ENCODE data around the gene CERS5.

Gene CERS5

DNA sequence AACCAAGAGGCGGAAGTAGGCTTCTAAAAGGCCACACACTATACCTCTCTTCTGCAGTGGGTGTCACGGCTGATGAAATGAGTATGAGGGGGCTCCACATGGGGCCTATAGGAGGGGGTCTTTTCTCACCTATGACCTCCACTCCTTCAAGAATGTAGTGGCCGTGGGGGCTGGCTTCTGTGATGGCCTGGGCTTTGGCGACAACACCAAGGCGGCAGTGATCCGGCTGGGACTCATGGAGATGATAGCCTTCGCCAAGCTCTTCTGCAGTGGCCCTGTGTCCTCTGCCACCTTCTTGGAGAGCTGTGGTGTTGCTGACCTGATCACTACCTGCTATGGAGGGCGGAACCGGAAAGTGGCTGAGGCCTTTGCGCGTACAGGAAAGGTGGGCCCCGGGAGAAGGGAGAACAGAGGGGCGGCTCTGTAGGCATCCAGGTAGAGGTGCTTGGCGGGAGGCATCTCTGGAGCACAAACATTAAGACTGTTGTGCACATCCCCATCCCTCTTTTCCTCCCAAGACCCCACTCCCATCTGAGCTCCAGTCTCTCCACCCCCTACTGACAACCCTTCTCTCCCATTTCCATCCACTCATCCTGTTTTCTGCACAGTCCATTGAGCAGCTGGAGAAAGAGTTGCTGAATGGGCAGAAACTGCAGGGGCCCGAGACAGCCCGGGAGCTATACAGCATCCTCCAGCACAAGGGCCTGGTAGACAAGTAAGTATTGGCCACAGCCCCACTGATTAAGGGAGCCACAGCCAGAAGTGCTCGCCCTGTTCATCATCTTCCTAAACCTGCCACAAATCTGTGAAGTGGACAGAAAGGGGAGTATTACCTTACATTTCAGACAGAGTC is 59.5 kb downstream of the CERS5 start:
- TF ChIP-seq ZNF274 (IDR thresholded peaks at IDR 0.05; ENCODE audit: low read depth, low read length), result no peak
- H3K4me3 ChIP-seq (ENCODE audit: low read length), result no peak overlapping the region

DNA sequence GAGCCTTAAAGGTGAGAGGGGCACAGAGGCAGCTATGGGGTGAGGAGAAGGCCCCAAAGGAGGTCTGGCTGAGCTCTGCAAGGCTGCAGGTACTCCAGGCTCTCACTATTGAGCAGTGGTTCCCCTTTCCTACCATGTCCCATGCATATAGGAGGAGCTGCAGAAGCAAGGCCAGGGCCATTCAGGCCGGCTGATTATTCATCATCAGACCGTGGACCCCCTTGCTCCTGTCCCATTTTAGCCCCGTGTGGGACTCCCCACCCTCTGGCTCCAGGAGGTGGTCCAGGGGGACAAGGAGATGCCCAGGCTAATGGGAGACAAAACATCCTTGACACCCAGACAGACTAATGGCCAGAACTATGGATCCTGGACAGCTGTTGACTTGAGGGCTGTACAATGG is 60.3 kb downstream of the CERS5 start:
- no peak for TF ChIP-seq ZNF274 (IDR thresholded peaks at IDR 0.05; ENCODE audit: low read depth, low read length)
- no peak overlapping the region for H3K4me3 ChIP-seq (ENCODE audit: low read length)

DNA sequence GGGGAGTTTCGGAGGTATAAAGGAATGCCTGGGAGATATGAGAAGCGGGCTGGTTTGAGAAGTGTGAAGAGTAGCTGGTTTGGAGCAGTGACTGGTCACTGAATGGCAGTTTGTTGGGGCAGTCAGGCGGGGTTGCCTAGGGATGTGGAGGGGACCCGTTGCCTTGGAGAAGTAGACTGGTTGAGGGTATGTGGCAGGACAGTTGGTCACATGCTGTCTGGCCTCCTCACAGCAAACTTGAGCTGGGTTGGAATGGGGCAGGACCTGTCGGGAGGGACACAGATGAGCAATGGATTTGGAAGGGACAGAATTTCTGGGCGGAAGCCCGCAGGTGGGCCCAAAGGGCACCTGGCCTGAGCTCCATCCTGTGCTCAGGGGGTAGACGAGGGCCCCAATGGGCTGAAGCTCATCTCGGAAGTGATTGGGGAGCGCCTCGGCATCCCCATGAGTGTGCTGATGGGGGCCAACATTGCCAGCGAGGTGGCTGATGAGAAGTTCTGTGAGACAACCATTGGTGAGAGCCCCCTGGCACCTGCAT is 61.2 kb downstream of the CERS5 start:
- H3K4me3 ChIP-seq (ENCODE audit: low read length), result no peak overlapping the region
- TF ChIP-seq ZNF274 (IDR thresholded peaks at IDR 0.05; ENCODE audit: low read depth, low read length), result no peak

DNA sequence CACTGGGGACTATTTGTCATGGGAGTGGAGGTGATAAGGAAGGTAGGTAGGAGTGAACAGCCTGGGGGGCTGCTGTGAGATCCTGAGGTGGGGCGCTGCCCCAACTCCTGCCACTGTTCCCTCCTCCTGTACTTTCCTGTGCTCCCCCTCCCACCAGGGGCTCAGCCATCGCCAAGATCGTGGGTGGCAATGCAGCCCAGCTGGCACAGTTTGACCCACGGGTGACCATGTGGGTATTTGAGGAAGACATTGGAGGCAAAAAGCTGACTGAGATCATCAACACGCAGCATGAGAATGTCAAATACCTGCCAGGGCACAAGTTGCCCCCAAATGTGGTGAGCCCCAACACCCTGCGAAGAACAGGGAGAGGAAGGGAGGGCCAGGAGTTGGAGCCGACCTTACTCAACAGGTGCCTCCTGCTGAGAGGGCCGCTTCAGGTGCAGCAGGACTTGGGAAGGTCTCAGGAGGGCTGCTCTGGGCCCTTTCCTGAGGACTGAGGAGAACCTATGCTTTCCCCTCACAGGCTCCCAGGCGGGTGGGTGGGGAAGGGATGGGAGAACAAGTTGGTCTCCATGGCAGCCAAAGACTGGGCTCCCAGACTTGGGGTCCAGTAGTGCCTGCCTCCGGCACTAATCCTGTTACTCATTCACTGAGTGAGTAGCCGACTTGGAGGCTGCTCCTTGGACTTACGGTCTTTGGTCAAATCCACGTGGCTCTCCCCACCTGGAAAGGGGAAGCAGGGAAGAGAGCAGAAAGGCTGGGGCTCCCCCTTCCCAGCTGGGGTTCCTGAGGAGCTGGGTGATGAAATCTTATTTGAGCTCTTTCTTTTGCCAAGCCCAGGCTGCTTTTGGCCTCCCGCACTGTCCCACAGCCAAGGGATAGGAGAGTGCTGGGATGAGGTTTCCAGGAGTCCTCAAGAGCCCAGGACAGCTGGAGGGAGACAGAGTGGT is 62.5 kb downstream of the CERS5 start:
- no peak overlapping the region for H3K4me3 ChIP-seq (ENCODE audit: low read length)
- no peak for TF ChIP-seq ZNF274 (IDR thresholded peaks at IDR 0.05; ENCODE audit: low read depth, low read length)

DNA sequence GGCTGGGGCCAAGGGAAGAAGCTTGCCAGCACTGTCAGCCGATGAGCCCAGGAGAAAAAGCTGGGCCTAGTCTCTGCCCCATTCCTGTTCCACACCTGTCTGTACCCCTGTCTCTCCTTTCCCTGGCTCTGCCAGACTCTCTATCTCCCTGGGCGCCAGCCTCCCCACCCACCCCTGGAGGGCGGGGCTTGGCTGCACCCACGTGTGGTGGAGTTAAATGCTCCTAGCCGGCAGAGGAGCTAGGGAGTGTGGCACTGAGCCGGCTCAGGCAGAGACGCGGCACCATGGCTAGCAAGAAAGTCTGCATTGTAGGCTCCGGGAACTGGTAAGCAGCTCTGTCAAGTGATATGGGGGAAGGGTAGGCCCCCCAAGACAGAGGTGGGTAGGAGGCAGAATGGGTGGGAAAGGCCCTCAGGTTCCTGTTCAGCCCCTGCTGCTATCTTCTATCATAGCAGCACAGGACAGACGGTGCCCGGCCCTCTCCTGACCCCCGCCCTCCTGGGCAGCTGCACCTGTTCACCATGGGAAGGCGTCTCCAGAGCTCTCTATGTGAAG is 63.3 kb downstream of the CERS5 start, which contains the start of gene GPD1:
TSS of gene GPD1 (plus strand) at position 242 of the 555 bp plus-strand sequence. CDS start at position 285, 43 bp downstream.
- H3K4me3 ChIP-seq (ENCODE audit: low read length), result no peak within 1 kb of the TSS
- TF ChIP-seq ZNF274 (IDR thresholded peaks at IDR 0.05; ENCODE audit: low read depth, low read length), result no peak

DNA sequence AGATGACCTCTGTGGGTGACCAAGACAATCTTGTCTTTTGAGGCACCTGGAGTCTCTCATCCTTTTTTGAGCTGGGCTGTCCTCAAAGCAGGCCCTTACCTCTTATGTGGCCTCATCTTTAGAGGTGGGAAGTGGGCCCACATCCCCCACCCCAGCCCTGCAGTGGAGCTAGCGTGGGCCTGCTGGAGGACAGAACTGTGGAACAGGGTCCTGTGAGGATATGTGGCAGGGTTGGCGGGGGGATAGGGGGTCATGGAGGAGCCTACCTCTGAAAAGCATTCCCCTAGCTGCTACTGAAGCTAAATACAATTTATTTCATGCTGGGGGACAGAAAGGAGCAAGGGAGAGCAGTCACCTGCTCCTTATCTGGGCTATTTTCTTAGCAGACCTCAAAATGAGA is 63.8 kb downstream of the CERS5 start:
- no peak for TF ChIP-seq ZNF274 (IDR thresholded peaks at IDR 0.05; ENCODE audit: low read depth, low read length)
- no peak overlapping the region for H3K4me3 ChIP-seq (ENCODE audit: low read length)

DNA sequence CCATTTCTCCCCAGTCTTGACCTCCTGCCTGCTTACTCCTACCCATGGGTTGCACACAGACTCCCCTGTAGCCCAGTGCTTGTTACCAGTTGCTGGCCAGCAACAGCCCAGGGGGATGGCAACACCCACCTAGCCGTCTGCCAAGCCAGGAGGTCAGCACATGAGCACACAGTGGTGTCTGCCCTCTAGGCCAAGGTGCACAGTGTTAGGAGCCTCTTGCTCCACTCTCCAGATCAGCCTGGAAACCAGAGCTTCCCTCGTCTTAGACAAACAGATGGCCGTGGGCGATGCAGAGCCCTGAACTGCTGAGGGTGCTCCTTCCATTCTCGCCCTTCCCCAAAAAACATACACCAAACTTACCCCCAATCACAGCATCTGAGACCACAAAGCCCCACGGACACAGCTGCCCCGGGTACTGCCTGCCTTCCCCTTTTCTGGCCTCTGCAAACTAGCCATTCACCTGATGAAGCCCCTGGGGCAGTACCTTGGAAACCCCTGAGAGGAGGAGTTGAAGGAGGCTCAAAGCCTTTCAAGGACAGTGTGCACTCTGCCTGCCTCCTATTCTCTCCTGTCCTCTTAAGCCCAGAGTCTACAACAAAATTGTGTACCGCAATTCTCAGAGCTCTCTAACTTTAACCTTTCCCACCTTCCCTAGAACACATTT is 64.4 kb downstream of the CERS5 start:
- no peak for TF ChIP-seq ZNF274 (IDR thresholded peaks at IDR 0.05; ENCODE audit: low read depth, low read length)
- no peak overlapping the region for H3K4me3 ChIP-seq (ENCODE audit: low read length)

DNA sequence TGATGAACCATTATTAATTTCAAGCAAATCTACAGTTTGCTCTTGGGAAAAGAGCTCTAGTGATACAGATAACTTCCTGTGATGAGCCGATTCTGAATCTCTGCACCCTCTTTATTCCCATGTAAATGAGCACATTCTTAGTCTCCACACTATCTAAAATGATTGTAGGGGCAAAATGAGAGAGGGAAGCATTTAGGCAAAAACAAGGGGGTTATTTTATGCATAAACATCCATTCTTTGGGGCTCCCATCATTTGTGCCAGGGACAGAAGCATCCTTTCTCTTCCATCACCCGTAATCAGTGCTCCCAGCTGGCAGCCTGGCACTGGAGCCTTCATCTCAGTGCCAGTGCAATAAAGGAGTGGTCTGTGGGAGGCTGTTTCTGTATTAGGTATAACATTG is 65.0 kb downstream of the CERS5 start:
- H3K4me3 ChIP-seq (ENCODE audit: low read length), result no peak overlapping the region

DNA sequence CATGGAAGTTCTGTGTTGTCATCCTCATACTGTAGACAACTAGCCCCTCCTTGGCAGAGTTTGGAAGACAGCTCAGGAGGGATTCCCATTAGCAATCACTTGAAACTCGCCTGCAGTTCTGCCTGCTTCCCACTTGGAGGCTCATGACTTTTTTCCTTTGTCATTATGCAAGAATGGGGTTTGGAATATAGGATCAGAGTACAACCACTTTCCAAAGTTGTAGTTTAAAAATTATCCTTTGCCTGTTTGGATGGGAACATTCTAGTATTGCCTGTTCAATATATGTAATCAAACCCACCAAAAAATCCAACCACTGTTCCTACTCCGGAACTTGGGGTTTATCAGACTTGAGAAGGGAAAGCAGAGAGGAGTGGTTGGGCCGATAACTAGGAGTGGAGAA is 65.5 kb downstream of the CERS5 start:
- TF ChIP-seq ZNF274 (IDR thresholded peaks at IDR 0.05; ENCODE audit: low read depth, low read length), result no peak
- H3K4me3 ChIP-seq (ENCODE audit: low read length), result no peak overlapping the region

More for the DNA sequence above, 65.0 kb downstream of the CERS5 start:
- no peak for TF ChIP-seq ZNF274 (IDR thresholded peaks at IDR 0.05; ENCODE audit: low read depth, low read length)

DNA sequence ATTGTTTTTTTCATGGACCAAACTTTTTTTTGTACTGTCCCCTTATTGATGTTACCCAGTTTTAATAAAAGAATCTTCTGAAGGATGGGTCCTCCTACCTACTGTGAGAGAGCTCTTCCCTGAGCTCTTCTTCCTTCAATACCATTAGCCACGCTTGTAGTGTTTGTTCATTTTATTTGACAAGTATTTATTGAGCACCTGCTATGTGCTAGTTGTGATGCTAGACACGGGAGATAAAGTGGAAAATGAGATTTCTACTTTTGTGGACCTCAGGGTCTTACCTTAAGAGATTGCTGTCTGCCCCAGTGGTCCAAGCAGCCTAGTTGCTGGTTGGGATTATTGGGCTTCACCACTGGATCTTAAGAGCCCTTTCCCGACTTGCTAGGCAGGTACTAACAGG is 66.6 kb downstream of the CERS5 start:
- TF ChIP-seq ZNF274 (IDR thresholded peaks at IDR 0.05; ENCODE audit: low read depth, low read length), result no peak
- no peak overlapping the region for H3K4me3 ChIP-seq (ENCODE audit: low read length)

DNA sequence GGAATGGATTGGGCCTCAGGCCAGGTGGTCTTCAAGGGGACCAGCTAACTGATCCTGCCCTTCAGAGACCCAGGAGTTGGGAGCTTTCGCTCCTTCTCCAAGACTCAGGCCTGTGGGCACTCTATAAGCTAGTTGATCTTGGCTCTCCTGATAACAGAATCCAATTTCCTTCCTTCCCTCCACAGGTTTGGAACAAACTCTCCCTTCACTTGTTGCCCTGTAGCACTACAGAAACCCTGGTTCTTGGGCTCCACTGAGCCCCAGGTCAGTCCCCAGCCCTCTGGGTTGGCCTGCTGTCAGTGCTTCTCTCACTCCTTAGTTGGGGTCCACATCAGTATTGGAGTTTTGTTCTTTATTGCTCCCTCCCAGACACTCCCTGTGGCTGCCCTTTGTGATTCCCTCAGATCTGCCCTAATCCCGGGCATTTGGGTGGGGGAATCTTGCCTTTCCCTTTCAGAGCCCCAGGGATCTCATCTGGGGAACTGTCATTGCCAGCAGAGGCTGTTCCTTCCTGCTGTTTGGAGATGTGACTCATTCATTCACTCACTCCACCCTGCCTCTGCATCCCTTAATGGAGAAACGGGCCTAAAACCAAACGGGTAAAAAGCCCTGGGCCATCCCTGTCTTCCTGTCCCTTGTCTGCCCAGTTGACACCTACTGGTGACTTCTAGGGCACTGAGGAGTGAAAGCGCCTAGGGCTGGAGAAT is 67.7 kb downstream of the CERS5 start:
- no peak for TF ChIP-seq ZNF274 (IDR thresholded peaks at IDR 0.05; ENCODE audit: low read depth, low read length)
- H3K4me3 ChIP-seq (ENCODE audit: low read length), result no peak overlapping the region

DNA sequence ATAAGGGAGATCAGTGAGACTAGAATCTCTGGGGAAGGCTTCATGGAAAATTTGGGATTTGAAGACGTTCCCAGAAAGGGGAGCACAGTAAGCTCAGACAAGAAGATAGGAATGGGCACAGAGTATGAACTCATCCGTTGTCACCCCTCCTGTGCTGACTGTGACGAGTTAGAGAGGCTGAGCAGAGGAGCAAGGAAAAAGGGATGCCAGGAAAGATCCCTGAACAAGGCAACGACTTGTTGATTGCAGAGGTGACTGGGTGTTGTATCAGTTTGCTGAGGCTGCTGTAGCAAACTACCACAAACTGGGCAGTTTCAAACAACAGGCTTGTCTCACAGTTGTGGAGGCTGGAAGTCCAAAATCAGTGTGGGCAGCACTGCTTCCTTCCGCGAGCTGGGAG is 69.2 kb downstream of the CERS5 start:
- H3K4me3 ChIP-seq (ENCODE audit: low read length), result no peak overlapping the region
- no peak for TF ChIP-seq ZNF274 (IDR thresholded peaks at IDR 0.05; ENCODE audit: low read depth, low read length)

DNA sequence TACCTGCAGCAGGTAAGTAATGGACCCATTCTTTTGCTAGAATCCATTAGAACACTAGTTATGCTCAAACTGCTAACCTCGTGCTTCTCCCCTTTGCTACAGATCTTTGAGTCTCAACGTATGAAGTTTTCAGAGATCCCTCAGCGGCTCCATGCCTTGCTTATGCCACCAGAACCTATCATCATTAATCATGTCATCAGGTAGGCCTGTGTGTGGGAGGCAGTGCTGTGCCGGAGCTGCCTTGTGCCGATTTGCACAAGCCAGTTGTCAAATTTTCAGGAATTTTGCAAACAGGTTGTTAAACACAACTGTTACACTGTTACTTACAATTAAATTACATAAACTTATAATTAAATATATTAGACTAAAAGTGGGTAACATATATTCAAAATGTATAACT is 76.8 kb downstream of the CERS5 start:
- no peak for TF ChIP-seq ZNF274 (IDR thresholded peaks at IDR 0.05; ENCODE audit: low read depth, low read length)
- H3K4me3 ChIP-seq (ENCODE audit: low read length), result no peak overlapping the region
